HG03139 (cell line): ENCODE measurements around the gene DTNA.

Experiments
- ATAC-seq: cut with Tn5 transposase; IDR thresholded peaks from one replicate; pipeline ENCODE4 v1.9.1; 2021; ENCODE audit not compliant: unreplicated experiment

Gene DTNA

GRCh38 chr18:34805103-34805877 is 95.2 kb downstream of the DTNA start:
- ATAC-seq, result no peak

GRCh38 chr18:34805878-34806351 is 95.8 kb downstream of the DTNA start:
- ATAC-seq, result no peak

GRCh38 chr18:34806527-34806926 is 96.4 kb downstream of the DTNA start:
- no peak for ATAC-seq

GRCh38 chr18:34807106-34807796 is 97.2 kb downstream of the DTNA start:
- no peak for ATAC-seq

- ATAC-seq, result no peak
Observed at GRCh38 chr18:34808389-34808788, 98.3 kb downstream of the DTNA start.

- ATAC-seq, result no peak
Observed at GRCh38 chr18:34809451-34810072, 99.5 kb downstream of the DTNA start.

GRCh38 chr18:34816183-34816582 is 106.1 kb downstream of the DTNA start:
- no peak for ATAC-seq

- no peak for ATAC-seq
Observed at GRCh38 chr18:34817636-34818035, 107.5 kb downstream of the DTNA start.

- ATAC-seq, result no peak
Observed at GRCh38 chr18:34818064-34818463, 108.0 kb downstream of the DTNA start.

- no peak for ATAC-seq
Observed at GRCh38 chr18:34820360-34821065, 110.4 kb downstream of the DTNA start.

GRCh38 chr18:34821669-34822210 is 111.6 kb downstream of the DTNA start:
- no peak for ATAC-seq

- ATAC-seq, result no peak
Observed at GRCh38 chr18:34828093-34828492, 118.0 kb downstream of the DTNA start.

GRCh38 chr18:34834897-34835296 is 124.8 kb downstream of the DTNA start:
- no peak for ATAC-seq

- no peak for ATAC-seq
Observed at GRCh38 chr18:34835466-34835865, 125.4 kb downstream of the DTNA start.

- no peak for ATAC-seq
Observed at GRCh38 chr18:34837769-34838272, 127.7 kb downstream of the DTNA start.

GRCh38 chr18:34838669-34839068 is 128.6 kb downstream of the DTNA start:
- ATAC-seq, result no peak

- no peak for ATAC-seq
Observed at GRCh38 chr18:34840256-34840826, 130.2 kb downstream of the DTNA start.

- ATAC-seq, result no peak
Observed at GRCh38 chr18:34841891-34842290, 131.8 kb downstream of the DTNA start.

GRCh38 chr18:34844072-34844471 is 134.0 kb downstream of the DTNA start:
- no peak for ATAC-seq

- ATAC-seq, result no peak
Observed at GRCh38 chr18:34844732-34845459, 134.8 kb downstream of the DTNA start.
